ENCODE measurements around the gene USP40.

Gene USP40

DNA sequence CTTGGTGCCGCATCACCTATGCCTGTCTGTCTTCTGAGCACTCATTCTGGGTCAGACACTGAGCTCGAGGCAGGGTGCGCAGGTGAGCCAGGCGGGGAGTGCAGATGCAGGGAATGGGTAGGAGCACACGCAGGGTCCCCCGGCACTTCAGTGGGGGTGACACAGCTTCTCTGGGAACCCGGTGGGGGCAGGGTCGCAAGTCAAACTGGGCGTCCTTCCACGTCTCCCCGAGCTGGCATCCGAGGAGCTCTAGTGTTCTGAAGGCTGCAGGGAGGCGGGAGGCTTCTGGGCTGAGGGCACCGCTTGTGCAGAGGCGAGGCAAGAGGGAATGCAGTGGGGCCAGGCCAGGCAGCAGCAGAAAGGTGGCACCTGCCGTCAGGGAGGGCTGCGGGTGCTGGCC, 126.3 kb downstream of the USP40 start:
- DNase-seq, result no peak

DNA sequence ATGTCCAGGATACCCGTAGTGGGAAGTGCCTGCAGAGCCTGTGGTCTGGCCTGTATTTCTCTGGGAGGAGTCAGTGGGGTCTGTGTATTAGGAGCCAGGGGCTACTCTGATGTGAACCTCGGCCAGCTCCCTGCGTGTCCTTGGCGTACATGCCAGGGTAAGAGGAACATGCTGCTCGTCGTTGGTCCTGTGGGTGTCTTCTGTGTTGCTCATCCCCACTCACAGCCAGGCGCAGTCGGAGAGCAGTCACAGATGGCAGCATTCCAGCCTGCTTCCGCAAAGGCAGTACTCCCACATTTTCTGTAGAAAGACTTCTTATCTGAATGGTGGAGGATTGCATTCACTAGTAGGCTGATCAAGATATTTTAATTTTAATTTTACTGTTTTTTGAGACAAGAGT, 127.4 kb downstream of the USP40 start:
- no peak for DNase-seq

- no peak for DNase-seq
Measured at GRCh38 chr2:233438573-233439147, 127.9 kb downstream of the USP40 start.

GRCh38 chr2:233437439-233437955, 129.1 kb downstream of the USP40 start:
- no peak for DNase-seq

GRCh38 chr2:233436691-233437438, 129.7 kb downstream of the USP40 start:
- DNase-seq, result no peak

DNA sequence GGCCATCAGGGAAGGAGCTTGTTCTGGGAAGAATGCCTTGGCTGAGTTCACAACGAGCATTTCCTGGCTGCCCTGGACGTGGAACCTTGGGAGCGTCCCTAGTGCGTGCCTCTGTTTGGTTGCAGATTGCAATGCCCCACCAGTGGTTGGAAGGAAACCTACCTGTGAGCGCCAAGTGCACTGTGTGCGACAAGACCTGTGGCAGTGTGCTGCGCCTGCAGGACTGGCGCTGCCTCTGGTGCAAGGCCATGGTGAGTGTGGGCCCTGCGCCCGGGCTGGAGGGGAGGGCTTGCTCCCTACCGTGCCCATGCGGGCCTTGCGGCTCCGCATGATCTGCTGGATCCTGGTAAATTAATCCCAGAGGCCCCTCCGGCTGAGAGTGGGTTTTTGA, 130.4 kb downstream of the USP40 start:
- DNase-seq, result no peak

DNA sequence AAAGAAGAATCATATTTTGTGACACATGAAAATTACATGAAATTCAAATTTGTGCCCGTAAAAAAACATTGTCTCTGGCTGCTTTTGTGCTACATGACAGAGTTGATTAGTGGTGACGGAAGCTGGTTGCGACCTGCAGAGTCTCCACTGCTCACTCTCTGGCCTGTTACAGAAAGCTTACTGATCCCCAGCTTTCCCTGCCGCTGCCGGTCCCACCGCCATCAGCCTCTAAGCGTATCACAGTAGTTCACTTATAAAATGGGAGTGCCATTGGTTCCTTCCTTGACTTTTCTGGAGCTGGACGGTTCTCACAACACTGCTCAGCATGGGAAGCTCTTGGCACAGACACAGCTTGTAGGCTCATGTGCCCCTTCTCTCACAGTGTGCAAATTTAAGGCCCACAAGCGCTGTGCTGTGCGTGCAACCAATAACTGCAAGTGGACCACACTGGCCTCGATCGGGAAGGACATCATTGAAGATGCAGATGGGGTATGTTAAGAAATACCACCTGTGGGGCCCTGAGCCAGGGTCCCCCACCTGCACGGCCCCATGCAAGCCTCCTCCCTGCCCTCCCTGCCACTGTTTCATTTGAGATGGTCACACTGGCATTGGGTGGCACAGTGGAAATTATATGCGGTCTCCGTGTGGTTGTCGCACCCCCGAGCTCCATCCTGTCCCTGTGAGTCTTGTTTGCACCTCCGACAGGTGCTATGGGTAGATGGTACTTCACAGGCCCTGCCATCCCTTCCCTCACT, 131.0 kb downstream of the USP40 start:
- no peak for DNase-seq

- no peak for DNase-seq
Measured at GRCh38 chr2:233434666-233435330, 131.8 kb downstream of the USP40 start.

GRCh38 chr2:233433794-233434193, 132.8 kb downstream of the USP40 start:
- DNase-seq, result no peak

GRCh38 chr2:233433029-233433428, 133.6 kb downstream of the USP40 start:
- DNase-seq, result no peak

DNA sequence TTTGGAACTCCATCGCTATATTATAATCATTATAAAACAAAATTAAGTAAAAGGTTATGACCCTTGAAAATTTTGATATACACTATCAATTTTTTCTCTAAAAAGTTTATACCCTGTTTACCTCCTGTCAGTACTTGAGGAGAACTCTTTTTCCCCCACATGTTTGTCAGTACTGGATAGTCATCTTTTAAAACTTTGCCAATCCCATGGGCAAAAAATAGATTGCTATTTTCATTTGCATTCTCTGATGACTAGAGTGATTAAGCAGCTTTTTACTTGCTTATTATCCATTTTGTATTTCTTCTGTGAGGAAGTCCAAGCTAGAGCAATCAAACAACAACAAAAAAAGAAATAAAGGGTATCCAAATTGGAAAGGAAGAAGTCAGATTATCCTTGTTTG, 135.9 kb downstream of the USP40 start:
- no peak for DNase-seq

DNA sequence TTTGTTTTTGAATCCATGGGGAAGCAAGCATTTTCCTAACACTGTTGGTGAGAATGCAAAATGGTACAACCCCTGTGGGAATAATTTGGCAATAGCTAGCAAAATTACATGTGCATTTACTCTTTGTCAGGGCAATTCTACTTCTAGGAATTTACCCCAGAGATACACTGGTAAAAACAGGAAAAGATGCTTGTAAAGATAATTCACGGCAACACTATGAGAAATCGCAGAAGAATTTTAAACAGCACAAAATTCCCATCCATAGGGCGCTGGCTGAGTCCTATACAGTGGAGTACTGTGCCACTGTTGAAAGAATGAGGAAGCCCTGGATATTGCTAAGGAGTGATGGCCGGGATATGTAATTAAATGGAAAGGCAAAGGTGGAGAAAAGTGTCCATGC, 136.5 kb downstream of the USP40 start:
- no peak for DNase-seq

GRCh38 chr2:233429175-233429897, 137.2 kb downstream of the USP40 start:
- DNase-seq, result no peak

- DNase-seq, result no peak
Measured at GRCh38 chr2:233428438-233428837, 138.1 kb downstream of the USP40 start.

DNA sequence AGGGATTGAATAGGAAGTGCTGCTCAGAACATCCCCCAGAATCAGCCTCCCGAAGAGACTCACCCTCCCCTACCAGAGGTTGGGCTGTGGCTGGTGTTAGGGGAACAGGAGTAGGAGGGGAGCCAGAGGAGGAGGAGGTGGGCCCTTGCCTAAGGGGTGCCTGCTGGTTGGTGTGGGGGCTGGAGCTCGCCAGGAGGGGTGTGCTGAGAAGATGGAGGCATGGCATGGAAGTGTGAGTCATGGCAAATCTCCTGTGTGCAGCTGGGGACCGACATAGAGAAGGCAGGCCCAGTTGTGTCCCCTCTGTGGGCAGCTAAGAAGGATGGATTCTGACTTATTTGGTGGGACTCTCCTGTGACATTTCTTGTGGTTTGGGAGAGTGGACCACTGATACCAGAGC, 138.6 kb downstream of the USP40 start:
- no peak for DNase-seq

GRCh38 chr2:233426619-233427342, 139.8 kb downstream of the USP40 start:
- DNase-seq, result no peak
